Hair follicular keratinocyte (primary cell): ENCODE data around the gene OR5M3. TPM values are rescaled to one million over a fixed set of nuclear protein-coding genes. Genes with fewer than 3 reads are reported as not detected.

Experiments used
- total RNA-seq: library from RNA; depleted of rRNA; stranded (reverse); fragments of >200 nt; gene quantifications from 2 replicates; pipeline ENCODE4 v1.2.3, GENCODE V29; 2015

OR5M3 gene
- total RNA-seq: not detected in 2 replicates

GRCh38 chr11:56473252-56473651 lies at the start of gene OR5M3:
TSS of gene OR5M3 (minus strand) at chr11:56473352. CDS start at chr11:56470497, 2,855 bp downstream.

GRCh38 chr11:56491270-56491669 lies 18.1 kb upstream of the OR5M3 start, which contains the start of gene OR5M8:
TSS of gene OR5M8 (minus strand) at chr11:56491370. CDS start at chr11:56491370, 0 bp downstream.

Other genes starting within 250 kb of the OR5M3 start
- gene OR5T2, start 239.1 kb downstream of the OR5M3 start, total RNA-seq: not detected in 2 replicates
- gene OR5T3, start 221.1 kb downstream of the OR5M3 start, total RNA-seq: not detected in 2 replicates
- not detected in 2 replicates for gene OR5T1, start 199.2 kb downstream of the OR5M3 start, total RNA-seq
- not detected in 2 replicates for gene OR8H1, start 181.1 kb downstream of the OR5M3 start, total RNA-seq
- not detected in 2 replicates for gene OR8K3, start 158.2 kb downstream of the OR5M3 start, total RNA-seq
- gene OR8K1, start 127.3 kb downstream of the OR5M3 start, total RNA-seq: not detected in 2 replicates
- not detected in 2 replicates for gene OR8J1, start 119.1 kb downstream of the OR5M3 start, total RNA-seq
- not detected in 2 replicates for gene OR8U1, start 97.7 kb downstream of the OR5M3 start, total RNA-seq
- gene OR5AL1, start 60.7 kb downstream of the OR5M3 start, total RNA-seq: not detected in 2 replicates
- gene OR5M8, start 18.0 kb upstream of the OR5M3 start, total RNA-seq: not detected in 2 replicates
- not detected in 2 replicates for gene OR5M11, start 69.9 kb upstream of the OR5M3 start, total RNA-seq
- gene OR5M10, start 104.4 kb upstream of the OR5M3 start, total RNA-seq: not detected in 2 replicates
- gene OR5M1, start 141.5 kb upstream of the OR5M3 start, total RNA-seq: not detected in 2 replicates
- not detected in 2 replicates for gene OR5AP2, start 169.1 kb upstream of the OR5M3 start, total RNA-seq
- not detected in 2 replicates for gene OR5AR1, start 190.3 kb upstream of the OR5M3 start, total RNA-seq
- gene OR9G1, start 225.7 kb upstream of the OR5M3 start, total RNA-seq: not detected in 2 replicates